Testis (tissue), 2 donors: ENCODE measurements around the gene CD34.

Source experiments
- POLR2A ChIP-seq: fragments of 450-650 bp; IDR thresholded peaks from one replicate; pipeline ENCODE4 v1.6.1; 2017; ENCODE audit warnings: antibody characterized with exemption, mild to moderate bottlenecking, moderate library complexity
- TF ChIP-seq, protein P1 (sequence below), 3 experiments: fragments of 450-650 bp in 2 of 3; fragments of 200-600 bp in 1 of 3; sonication (generic) in 1 of 3; IDR thresholded peaks; one replicate each; pipeline ENCODE4 v1.5.1; 2016 to 2019; ENCODE audit warnings: antibody characterized with exemption in 3 of 3, mild to moderate bottlenecking in 2 of 3, moderate library complexity in 1 of 3

DNA sequence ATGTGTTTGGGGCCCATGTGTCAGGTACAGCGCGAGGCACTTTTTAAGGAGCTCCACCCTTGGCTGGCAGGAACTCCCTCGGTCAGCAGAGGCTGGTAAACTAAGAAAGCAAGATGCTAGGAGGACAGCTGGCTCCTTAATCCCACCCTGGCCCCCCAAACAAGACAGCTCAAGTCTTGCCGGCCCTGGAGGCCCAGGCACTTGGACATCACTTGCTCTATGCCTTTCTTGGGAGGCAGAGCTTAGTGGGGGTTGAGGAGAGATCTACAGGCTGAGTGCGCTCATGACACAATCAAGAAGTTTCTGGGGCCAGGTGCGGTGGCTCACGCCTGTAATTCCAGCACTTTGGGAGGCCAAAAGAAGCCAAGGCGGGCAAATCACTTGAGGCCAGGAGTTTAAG is 78.1 kb downstream of the CD34 start:
- TF ChIP-seq POLR2A = no peak
- TF ChIP-seq, protein P1, sequence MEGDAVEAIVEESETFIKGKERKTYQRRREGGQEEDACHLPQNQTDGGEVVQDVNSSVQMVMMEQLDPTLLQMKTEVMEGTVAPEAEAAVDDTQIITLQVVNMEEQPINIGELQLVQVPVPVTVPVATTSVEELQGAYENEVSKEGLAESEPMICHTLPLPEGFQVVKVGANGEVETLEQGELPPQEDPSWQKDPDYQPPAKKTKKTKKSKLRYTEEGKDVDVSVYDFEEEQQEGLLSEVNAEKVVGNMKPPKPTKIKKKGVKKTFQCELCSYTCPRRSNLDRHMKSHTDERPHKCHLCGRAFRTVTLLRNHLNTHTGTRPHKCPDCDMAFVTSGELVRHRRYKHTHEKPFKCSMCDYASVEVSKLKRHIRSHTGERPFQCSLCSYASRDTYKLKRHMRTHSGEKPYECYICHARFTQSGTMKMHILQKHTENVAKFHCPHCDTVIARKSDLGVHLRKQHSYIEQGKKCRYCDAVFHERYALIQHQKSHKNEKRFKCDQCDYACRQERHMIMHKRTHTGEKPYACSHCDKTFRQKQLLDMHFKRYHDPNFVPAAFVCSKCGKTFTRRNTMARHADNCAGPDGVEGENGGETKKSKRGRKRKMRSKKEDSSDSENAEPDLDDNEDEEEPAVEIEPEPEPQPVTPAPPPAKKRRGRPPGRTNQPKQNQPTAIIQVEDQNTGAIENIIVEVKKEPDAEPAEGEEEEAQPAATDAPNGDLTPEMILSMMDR (IDR thresholded peaks at IDR 0.05) = no peak
